ENCODE results near the gene ZNF827.

The ZNF827 gene

GRCh38 chr4:145939856-145940255, 1.2 kb upstream of the ZNF827 start:
- Histone ChIP-seq H3K27me3 (ENCODE audit: control insufficient read depth, insufficient read depth, low read length) (no peaks in the 10 kb centered on the region), H3K36me3 (ENCODE audit: control insufficient read depth, insufficient read depth, low read length) (no peaks in the 10 kb centered on the region), H3K9me3 (ENCODE audit: control insufficient read depth, low read length) (no peaks in the 10 kb centered on the region), H3K9ac (ENCODE audit: low read length) (no peak overlapping the region), H3K4me1 (ENCODE audit: control insufficient read depth, insufficient read depth, low read length) (peaks cover 10% of the 10 kb centered on the region), H3K4me3 (ENCODE audit: low read length) (no peak overlapping the region)

- no peaks in the 10 kb centered on the region for H3K27me3 ChIP-seq (ENCODE audit: control insufficient read depth, insufficient read depth, low read length)
- H3K9ac ChIP-seq (ENCODE audit: low read length), result no peak overlapping the region
- H3K36me3 ChIP-seq (ENCODE audit: control insufficient read depth, insufficient read depth, low read length), result no peaks in the 10 kb centered on the region
- H3K9me3 ChIP-seq (ENCODE audit: control insufficient read depth, low read length), result no peaks in the 10 kb centered on the region
- peaks cover 13% of the 10 kb centered on the region for H3K4me1 ChIP-seq (ENCODE audit: control insufficient read depth, insufficient read depth, low read length)
- H3K4me3 ChIP-seq (ENCODE audit: low read length), result no peak overlapping the region
Measured at GRCh38 chr4:145939441-145939750, 773 bp upstream of the ZNF827 start.

- Histone ChIP-seq H3K27me3 (ENCODE audit: control insufficient read depth, insufficient read depth, low read length) (no peaks in the 10 kb centered on the region), H3K4me1 (ENCODE audit: control insufficient read depth, insufficient read depth, low read length) (peaks cover 17% of the 10 kb centered on the region), H3K9me3 (ENCODE audit: control insufficient read depth, low read length) (no peaks in the 10 kb centered on the region), H3K9ac (ENCODE audit: low read length) (peak overlapping the region; percentile 95), H3K4me3 (ENCODE audit: low read length) (peak overlapping the region; percentile 78), H3K36me3 (ENCODE audit: control insufficient read depth, insufficient read depth, low read length) (no peaks in the 10 kb centered on the region)
Measured at GRCh38 chr4:145937971-145938611, 532 bp downstream of the ZNF827 start.

DNA sequence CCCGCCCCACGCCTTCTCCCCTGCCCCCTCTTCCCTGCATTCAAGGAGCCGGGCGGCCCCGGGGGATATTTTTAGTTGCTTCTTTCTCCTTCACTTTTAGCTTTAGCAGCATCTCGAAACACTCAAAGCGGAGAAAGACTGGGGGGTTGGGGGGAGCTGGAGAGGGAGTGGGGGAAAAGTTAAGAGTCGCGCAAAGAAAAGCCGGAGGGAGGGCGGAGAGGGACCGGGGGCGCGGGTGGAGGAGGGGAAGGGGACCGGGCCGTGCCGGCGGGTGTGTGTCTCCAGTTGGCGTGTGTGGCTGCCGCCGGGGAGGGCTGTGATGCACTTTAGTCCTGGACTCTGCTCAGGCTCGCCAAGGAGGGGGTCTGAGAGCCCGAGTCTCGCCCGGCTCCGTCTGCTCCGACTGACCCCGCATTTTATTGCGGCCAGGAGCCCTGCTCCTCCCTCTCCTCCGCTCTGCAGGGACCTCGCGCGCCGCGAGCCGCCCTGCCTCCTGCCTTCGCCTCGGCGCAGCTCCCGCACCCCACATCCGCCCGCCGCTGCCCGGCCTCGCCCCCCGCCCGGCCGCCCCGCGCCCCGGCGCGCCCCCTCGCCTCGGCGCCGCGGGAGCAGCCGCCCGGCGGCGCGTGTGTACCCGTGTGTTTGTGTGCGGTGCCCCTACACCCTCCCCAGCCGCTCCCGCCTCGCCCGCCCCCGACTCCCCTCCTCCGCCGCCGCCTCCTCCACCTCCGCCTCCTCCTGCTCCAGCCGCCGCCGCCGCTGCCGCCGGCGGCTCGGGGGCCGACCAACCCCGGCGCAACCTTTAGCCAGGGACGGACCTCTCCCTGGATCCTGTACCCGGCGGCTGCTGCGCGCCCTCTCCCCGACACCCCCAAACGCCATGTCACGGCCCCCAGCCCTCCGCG, 1.4 kb downstream of the ZNF827 start:
- Histone ChIP-seq H3K4me1 (ENCODE audit: control insufficient read depth, insufficient read depth, low read length) (peaks cover 17% of the 10 kb centered on the region), H3K9ac (ENCODE audit: low read length) (peak overlapping the region; percentile 95)

GRCh38 chr4:145936142-145936996, 2.3 kb downstream of the ZNF827 start:
- H3K4me3 ChIP-seq (ENCODE audit: low read length), result peak overlapping the region; percentile 78
- no peaks in the 10 kb centered on the region for H3K27me3 ChIP-seq (ENCODE audit: control insufficient read depth, insufficient read depth, low read length)
- no peaks in the 10 kb centered on the region for H3K9me3 ChIP-seq (ENCODE audit: control insufficient read depth, low read length)
- no peaks in the 10 kb centered on the region for H3K36me3 ChIP-seq (ENCODE audit: control insufficient read depth, insufficient read depth, low read length)
- peaks cover 17% of the 10 kb centered on the region for H3K4me1 ChIP-seq (ENCODE audit: control insufficient read depth, insufficient read depth, low read length)
- peak overlapping the region; percentile 88 for H3K9ac ChIP-seq (ENCODE audit: low read length)

More for the DNA sequence above, 1.4 kb downstream of the ZNF827 start:
- H3K36me3 ChIP-seq (ENCODE audit: control insufficient read depth, insufficient read depth, low read length), result no peaks in the 10 kb centered on the region
- H3K9me3 ChIP-seq (ENCODE audit: control insufficient read depth, low read length), result no peaks in the 10 kb centered on the region
- peak overlapping the region; percentile 78 for H3K4me3 ChIP-seq (ENCODE audit: low read length)
- H3K27me3 ChIP-seq (ENCODE audit: control insufficient read depth, insufficient read depth, low read length), result no peaks in the 10 kb centered on the region

DNA sequence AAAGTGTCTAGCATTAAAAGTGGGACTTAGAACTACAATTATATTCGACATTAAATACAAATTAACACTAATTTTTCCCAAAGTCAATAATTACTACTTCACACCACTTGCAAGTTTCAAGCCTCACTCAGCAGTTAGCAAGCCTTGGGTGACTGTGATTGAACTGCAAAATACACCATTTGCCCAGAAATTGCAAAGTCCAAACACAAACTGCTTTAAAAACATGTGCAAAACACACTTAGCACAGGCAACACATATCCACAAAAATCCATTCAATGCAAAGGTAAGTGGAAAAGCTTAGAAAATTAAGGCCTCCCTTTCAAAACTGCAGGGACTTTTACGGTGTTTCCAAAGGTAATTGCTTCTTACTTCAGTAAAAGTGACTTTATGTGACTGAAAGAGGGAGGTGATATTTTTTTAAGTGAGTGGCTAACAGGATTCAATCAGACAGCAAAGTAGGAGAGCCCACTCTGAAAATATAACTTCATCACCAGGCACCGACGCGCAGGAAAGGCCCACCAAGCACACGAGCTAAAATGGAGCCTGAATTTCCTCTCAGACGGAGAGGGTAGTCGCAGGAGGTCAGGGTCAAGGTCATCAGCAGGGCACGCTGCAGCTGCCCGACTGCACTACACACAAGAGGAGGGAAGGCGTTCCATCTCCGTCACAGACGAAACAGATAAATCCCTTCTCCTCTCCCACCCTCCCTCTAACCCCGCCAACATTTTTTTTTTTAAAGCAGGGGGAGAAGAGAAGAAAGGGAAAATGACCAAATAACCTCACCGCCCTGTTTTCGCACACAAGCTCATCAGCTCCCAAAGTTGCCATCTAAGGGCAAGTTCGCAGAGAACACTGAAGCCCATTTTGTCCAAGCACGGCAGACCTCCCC, 3.1 kb downstream of the ZNF827 start:
- peaks cover 17% of the 10 kb centered on the region for H3K4me1 ChIP-seq (ENCODE audit: control insufficient read depth, insufficient read depth, low read length)
- H3K27me3 ChIP-seq (ENCODE audit: control insufficient read depth, insufficient read depth, low read length), result no peaks in the 10 kb centered on the region
- no peaks in the 10 kb centered on the region for H3K9me3 ChIP-seq (ENCODE audit: control insufficient read depth, low read length)
- peak overlapping the region; percentile 88 for H3K9ac ChIP-seq (ENCODE audit: low read length)
- peak overlapping the region; percentile 78 for H3K4me3 ChIP-seq (ENCODE audit: low read length)
- H3K36me3 ChIP-seq (ENCODE audit: control insufficient read depth, insufficient read depth, low read length), result no peaks in the 10 kb centered on the region

DNA sequence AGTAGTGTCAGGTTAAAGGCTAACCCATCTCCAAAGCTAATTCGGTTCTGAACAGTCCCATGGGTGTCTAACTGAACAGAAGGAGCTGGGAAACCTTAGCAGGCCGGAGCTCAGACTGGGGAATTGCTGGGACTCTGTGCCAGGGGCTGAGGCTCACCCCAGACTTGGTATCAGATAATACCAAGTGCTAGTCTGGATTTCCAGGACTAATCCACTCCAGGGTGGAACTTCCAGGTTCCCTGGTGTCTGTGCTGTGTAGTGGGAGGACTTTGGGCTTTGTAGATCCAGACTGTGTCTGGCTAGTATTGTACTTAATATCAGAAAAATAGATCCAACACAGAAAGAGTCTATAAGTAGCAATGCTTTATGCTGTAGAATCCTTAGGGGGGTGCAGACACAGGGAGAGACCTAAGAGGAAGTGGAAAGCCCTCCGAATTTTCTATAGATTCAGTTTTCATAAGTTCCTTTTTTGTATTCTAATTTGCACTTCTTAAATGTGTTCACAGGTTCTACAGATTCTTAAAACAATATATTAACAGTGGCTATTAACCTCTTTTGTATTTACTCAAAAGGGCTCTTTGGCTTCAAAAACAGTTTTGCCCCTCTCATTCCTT, 4.1 kb downstream of the ZNF827 start:
- Histone ChIP-seq H3K9me3 (ENCODE audit: control insufficient read depth, low read length) (no peaks in the 10 kb centered on the region), H3K27me3 (ENCODE audit: control insufficient read depth, insufficient read depth, low read length) (no peaks in the 10 kb centered on the region), H3K4me3 (ENCODE audit: low read length) (no peak overlapping the region), H3K4me1 (ENCODE audit: control insufficient read depth, insufficient read depth, low read length) (peaks cover 17% of the 10 kb centered on the region), H3K9ac (ENCODE audit: low read length) (peak overlapping the region; percentile 30), H3K36me3 (ENCODE audit: control insufficient read depth, insufficient read depth, low read length) (no peaks in the 10 kb centered on the region)

- H3K27me3 ChIP-seq (ENCODE audit: control insufficient read depth, insufficient read depth, low read length), result no peaks in the 10 kb centered on the region
- peaks cover 17% of the 10 kb centered on the region for H3K4me1 ChIP-seq (ENCODE audit: control insufficient read depth, insufficient read depth, low read length)
- H3K36me3 ChIP-seq (ENCODE audit: control insufficient read depth, insufficient read depth, low read length), result no peaks in the 10 kb centered on the region
- no peaks in the 10 kb centered on the region for H3K9me3 ChIP-seq (ENCODE audit: control insufficient read depth, low read length)
- H3K4me3 ChIP-seq (ENCODE audit: low read length), result no peak overlapping the region
- no peak overlapping the region for H3K9ac ChIP-seq (ENCODE audit: low read length)
Measured at GRCh38 chr4:145933134-145933533, 5.5 kb downstream of the ZNF827 start.

GRCh38 chr4:145931403-145931802, 7.2 kb downstream of the ZNF827 start:
- H3K9ac ChIP-seq (ENCODE audit: low read length), result no peak overlapping the region
- no peak overlapping the region for H3K4me3 ChIP-seq (ENCODE audit: low read length)
- H3K9me3 ChIP-seq (ENCODE audit: control insufficient read depth, low read length), result no peaks in the 10 kb centered on the region
- peaks cover 17% of the 10 kb centered on the region for H3K4me1 ChIP-seq (ENCODE audit: control insufficient read depth, insufficient read depth, low read length)
- no peaks in the 10 kb centered on the region for H3K27me3 ChIP-seq (ENCODE audit: control insufficient read depth, insufficient read depth, low read length)
- no peaks in the 10 kb centered on the region for H3K36me3 ChIP-seq (ENCODE audit: control insufficient read depth, insufficient read depth, low read length)

- Histone ChIP-seq H3K27me3 (ENCODE audit: control insufficient read depth, insufficient read depth, low read length) (no peaks in the 10 kb centered on the region), H3K36me3 (ENCODE audit: control insufficient read depth, insufficient read depth, low read length) (no peaks in the 10 kb centered on the region), H3K4me1 (ENCODE audit: control insufficient read depth, insufficient read depth, low read length) (peaks cover 14% of the 10 kb centered on the region), H3K9me3 (ENCODE audit: control insufficient read depth, low read length) (no peaks in the 10 kb centered on the region), H3K9ac (ENCODE audit: low read length) (no peak overlapping the region), H3K4me3 (ENCODE audit: low read length) (no peak overlapping the region)
Measured at GRCh38 chr4:145930592-145930991, 8.0 kb downstream of the ZNF827 start.

Data from mucosa of stomach (tissue), 1 donor.